B cell (primary cell): ENCODE data around the gene NFIB. TPM values are rescaled to one million over a fixed set of nuclear protein-coding genes. Genes with fewer than 3 reads are reported as not detected.

Source experiments
- ATAC-seq: fragments of 200-7000 bp; cut with Tn5 transposase; one replicate; pipeline ENCODE4 v1.10.0; 2021; ENCODE audit warnings: low read depth, mild to moderate bottlenecking, moderate number of reproducible peaks, moderate library complexity
- CTCF ChIA-PET: fragments of 350-600 bp; sonication (Branson Sonifier 250); formaldehyde crosslinking; loops from one replicate; lab custom pipeline; 2021; ENCODE audit warnings: antibody characterized with exemption, inconsistent platforms; lab: Charles Lee
- POLR2A ChIA-PET: fragments of 350-600 bp; sonication (Branson Sonifier 250); formaldehyde crosslinking; loops from one replicate; lab custom pipeline; 2021; ENCODE audit warnings: antibody characterized with exemption; lab: Charles Lee
- DNase-seq: peaks from one replicate; pipeline ENCODE4 v3.0.0; 2013
- H2AFZ ChIP-seq: 2 replicates; pipeline ENCODE4 v1.6.1; 2012; ENCODE audit warnings: mild to moderate bottlenecking, low read depth, low read length; ENCODE audit not compliant: insufficient read depth, poor library complexity, severe bottlenecking
- H3K27ac ChIP-seq, 2 donors: 1 replicate in 1 of 2; 2 replicates in 1 of 2; pipeline ENCODE4 v1.5.1; 2012 to 2013; ENCODE audit warnings: low read length in 2 of 2, mild to moderate bottlenecking in 2 of 2, moderate library complexity in 1 of 2
- H3K27me3 ChIP-seq, 4 experiments: fragments of 200-600 bp in 1 of 4; sonication (generic) in 1 of 4; replicated peaks in 1 of 4; 1 replicate in 2 of 4; 2 replicates in 2 of 4; pipeline versions ENCODE4 v1.6.1 to v1.7.0; 2013 to 2016; ENCODE audit warnings: low read length in 3 of 4, mild to moderate bottlenecking in 2 of 4, mixed read lengths in 1 of 4, moderate library complexity in 1 of 4; ENCODE audit not compliant: insufficient read depth in 4 of 4, control insufficient read depth in 3 of 4; ENCODE audit errors: control extremely low read depth in 1 of 4
- H3K36me3 ChIP-seq, 2 experiments: replicated peaks in 1 of 2; 1 replicate in 1 of 2; 2 replicates in 1 of 2; pipeline versions ENCODE4 v1.6.1 to v1.7.1; 2013; ENCODE audit warnings: low read length in 1 of 2; ENCODE audit not compliant: insufficient read depth in 2 of 2, control insufficient read depth in 1 of 2; ENCODE audit errors: control extremely low read depth in 1 of 2, extremely low read depth in 1 of 2
- H3K4me1 ChIP-seq, 2 donors: fragments of 200-600 bp in 1 of 2; sonication (generic) in 1 of 2; 1 replicate in 1 of 2; 2 replicates in 1 of 2; pipeline versions ENCODE4 v1.5.1 to v1.6.1; 2013 to 2017; ENCODE audit warnings: low read length in 2 of 2; ENCODE audit not compliant: control insufficient read depth in 2 of 2, insufficient read depth in 2 of 2
- H3K4me2 ChIP-seq: replicated peaks from 2 replicates; pipeline ENCODE3; 2012; ENCODE audit warnings: mild to moderate bottlenecking, low read depth, low read length; ENCODE audit not compliant: poor library complexity, severe bottlenecking
- H3K4me3 ChIP-seq, 5 experiments: fragments of 200-600 bp in 1 of 5; sonication (generic) in 1 of 5; 1 replicate in 3 of 5; 2 replicates in 2 of 5; pipeline versions ENCODE4 v1.5.1 to v1.7.0; 2011 to 2016; ENCODE audit warnings: low read length in 4 of 5, mild to moderate bottlenecking in 4 of 5, low read depth in 2 of 5, control low read depth in 1 of 5, moderate library complexity in 1 of 5; ENCODE audit not compliant: insufficient read depth in 1 of 5; ENCODE audit errors: control extremely low read depth in 1 of 5, extremely low read depth in 1 of 5
- H3K79me2 ChIP-seq: fragments of 200-600 bp; sonication (generic); one replicate; pipeline ENCODE4 v1.6.0; 2016; ENCODE audit warnings: low read length; ENCODE audit not compliant: control insufficient read depth, insufficient read depth
- H3K9ac ChIP-seq: fragments of 200-600 bp; sonication (generic); 2 replicates; pipeline ENCODE4 v1.6.1; 2017; ENCODE audit warnings: mild to moderate bottlenecking, low read length, moderate library complexity
- H3K9me3 ChIP-seq, 3 donors: one replicate each; pipeline versions ENCODE4 v1.6.1 to v1.7.1; 2013; ENCODE audit warnings: low read length in 2 of 3; ENCODE audit not compliant: control insufficient read depth in 2 of 3, insufficient read depth in 1 of 3; ENCODE audit errors: control extremely low read depth in 1 of 3
- H4K20me1 ChIP-seq: 2 replicates; pipeline ENCODE4 v1.6.0; 2012; ENCODE audit warnings: mild to moderate bottlenecking, low read length; ENCODE audit not compliant: insufficient read depth, control insufficient read depth, poor library complexity, severe bottlenecking
- H3K27ac Mint-ChIP-seq: one replicate; pipeline ENCODE4 v1.8.0; 2021; ENCODE audit warnings: mixed read lengths
- H3K27me3 Mint-ChIP-seq: one replicate; pipeline ENCODE4 v1.8.0; 2021; ENCODE audit warnings: mixed read lengths
- H3K4me1 Mint-ChIP-seq: one replicate; pipeline ENCODE4 v1.8.0; 2021; ENCODE audit warnings: mixed read lengths
- H3K4me3 Mint-ChIP-seq: one replicate; pipeline ENCODE4 v1.8.0; 2021; ENCODE audit warnings: mixed read lengths
- H3K9me3 Mint-ChIP-seq: one replicate; pipeline ENCODE4 v1.8.0; 2022; ENCODE audit warnings: mixed read lengths; ENCODE audit not compliant: insufficient read depth
- EZH2 ChIP-seq: IDR thresholded peaks from 2 replicates; pipeline ENCODE4 v1.6.1; 2012; ENCODE audit warnings: borderline replicate concordance, low read depth, mild to moderate bottlenecking, moderate library complexity, low read length; ENCODE audit not compliant: insufficient read depth, poor library complexity, severe bottlenecking
- WGBS: methylation state at CpG from one replicate; pipeline ENCODE4 v1.1.5; 2013; ENCODE audit warnings: missing lambda C conversion rate; ENCODE audit not compliant: insufficient coverage; 5-methylcytosine and 5-hydroxymethylcytosine counted together
- intact Hi-C: fragments of 100-400 bp; cut with micrococcal nuclease; formaldehyde crosslinking; loops from one replicate; pipeline ENCODE4 v1.10.0; 2022
- polyA plus RNA-seq: library from polyadenylated mRNA; depleted of rRNA; stranded (reverse); fragments of >200 nt; gene quantifications from 2 replicates; pipeline ENCODE4 v1.2.3, GENCODE V29; 2012
- total RNA-seq, 2 donors: library from RNA; stranded (reverse); fragments of 120-200 nt in 1 of 2; gene quantifications; 1 replicate in 1 of 2; 2 replicates in 1 of 2; pipeline versions ENCODE4 v1.2.3 to v1.2.4, GENCODE V29; 2013 to 2022
- TF ChIP-seq, protein P1 (sequence below): fragments of 200-600 bp; IDR thresholded peaks from one replicate; pipeline ENCODE4 v1.8.0; 2022; ENCODE audit warnings: antibody characterized with exemption, mild to moderate bottlenecking

Gene NFIB
- total and polyA plus RNA-seq, 2 donors (not counting 1 experiment from before 2014, with no cell fraction given): not detected

DNA sequence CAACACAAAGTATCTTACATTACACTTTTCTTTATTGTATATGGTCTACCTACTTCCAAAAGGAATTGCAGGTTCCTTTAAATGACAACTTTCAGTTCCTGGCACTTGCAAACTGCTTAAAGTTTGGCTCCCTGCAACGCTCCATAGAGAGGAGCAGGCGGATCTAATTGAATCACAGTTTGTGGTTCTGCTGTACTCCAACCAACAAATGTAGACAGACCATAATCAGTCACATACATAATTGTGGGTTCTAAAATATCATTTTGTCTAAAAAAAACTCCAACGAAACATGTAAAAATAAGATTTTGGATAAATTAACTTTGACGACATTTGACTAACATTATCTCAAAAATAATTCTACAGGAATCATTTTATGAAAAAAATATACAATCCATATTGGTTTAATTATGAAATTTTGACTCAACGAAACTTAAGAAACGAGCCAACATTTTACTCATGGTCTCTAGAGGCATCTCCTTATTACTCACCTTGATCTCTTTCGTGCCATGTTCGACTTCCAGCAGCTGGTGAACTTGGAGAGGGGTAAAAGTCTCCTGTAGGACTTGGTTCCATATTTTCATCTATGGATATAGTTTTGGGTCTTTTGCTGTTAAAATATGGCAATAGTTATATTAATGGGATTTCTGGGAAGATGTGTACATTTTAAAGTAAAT is 167.6 kb downstream of the NFIB start:
- no peaks in the 10 kb centered on the region for H3K9me3 ChIP-seq
- H3K4me3 ChIP-seq: no peak overlapping the region
- no peak for DNase-seq
- H3K4me3 Mint-ChIP-seq: no peak overlapping the region
- H3K79me2 ChIP-seq: no peaks in the 10 kb centered on the region
- CTCF ChIA-PET: no interaction called here
- H3K27me3 Mint-ChIP-seq: no peaks in the 10 kb centered on the region
- H3K4me1 ChIP-seq: no peaks in the 10 kb centered on the region
- H3K27ac ChIP-seq: no peak overlapping the region
- H4K20me1 ChIP-seq: no peaks in the 10 kb centered on the region
- ATAC-seq: no peak
- intact Hi-C loops: no loop called here
- H3K9ac ChIP-seq: no peak overlapping the region
- no peaks in the 10 kb centered on the region for H3K36me3 ChIP-seq
- no peaks in the 10 kb centered on the region for H3K9me3 Mint-ChIP-seq
- no peaks in the 10 kb centered on the region for H3K4me1 Mint-ChIP-seq
- no CpG with 5 or more reads among the region's 8 CpGs for WGBS
- H2AFZ ChIP-seq: no peak overlapping the region
- no peaks in the 10 kb centered on the region for H3K27me3 ChIP-seq
- no peak overlapping the region for H3K4me2 ChIP-seq
- H3K27ac Mint-ChIP-seq: no peak overlapping the region
- TF ChIP-seq, protein P1, sequence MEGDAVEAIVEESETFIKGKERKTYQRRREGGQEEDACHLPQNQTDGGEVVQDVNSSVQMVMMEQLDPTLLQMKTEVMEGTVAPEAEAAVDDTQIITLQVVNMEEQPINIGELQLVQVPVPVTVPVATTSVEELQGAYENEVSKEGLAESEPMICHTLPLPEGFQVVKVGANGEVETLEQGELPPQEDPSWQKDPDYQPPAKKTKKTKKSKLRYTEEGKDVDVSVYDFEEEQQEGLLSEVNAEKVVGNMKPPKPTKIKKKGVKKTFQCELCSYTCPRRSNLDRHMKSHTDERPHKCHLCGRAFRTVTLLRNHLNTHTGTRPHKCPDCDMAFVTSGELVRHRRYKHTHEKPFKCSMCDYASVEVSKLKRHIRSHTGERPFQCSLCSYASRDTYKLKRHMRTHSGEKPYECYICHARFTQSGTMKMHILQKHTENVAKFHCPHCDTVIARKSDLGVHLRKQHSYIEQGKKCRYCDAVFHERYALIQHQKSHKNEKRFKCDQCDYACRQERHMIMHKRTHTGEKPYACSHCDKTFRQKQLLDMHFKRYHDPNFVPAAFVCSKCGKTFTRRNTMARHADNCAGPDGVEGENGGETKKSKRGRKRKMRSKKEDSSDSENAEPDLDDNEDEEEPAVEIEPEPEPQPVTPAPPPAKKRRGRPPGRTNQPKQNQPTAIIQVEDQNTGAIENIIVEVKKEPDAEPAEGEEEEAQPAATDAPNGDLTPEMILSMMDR: no peak
- no peak for TF ChIP-seq EZH2
- POLR2A ChIA-PET: no interaction called here

DNA sequence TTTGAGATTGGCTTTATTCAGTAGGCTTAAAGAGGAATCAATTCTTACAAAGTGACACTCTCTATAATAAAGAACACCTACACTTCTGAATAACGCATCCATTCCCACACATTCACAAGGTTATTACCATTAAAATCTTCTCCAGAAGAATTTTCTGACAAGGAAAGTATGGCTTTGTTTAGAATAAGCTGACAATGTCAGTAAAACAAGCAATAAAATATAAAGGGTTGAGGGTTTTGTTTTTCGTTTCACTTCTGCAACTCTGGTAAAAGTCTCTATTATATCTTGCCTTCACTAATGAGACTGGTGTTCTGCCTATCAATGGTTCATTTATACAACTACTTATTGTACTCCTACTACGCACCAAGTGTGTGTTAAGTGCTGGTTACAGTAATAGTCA is 169.7 kb downstream of the NFIB start:
- DNase-seq: no peak
- H2AFZ ChIP-seq: no peak overlapping the region
- no peak for TF ChIP-seq EZH2
- TF ChIP-seq, protein P1: no peak
- no peaks in the 10 kb centered on the region for H3K27me3 Mint-ChIP-seq
- POLR2A ChIA-PET: no interaction called here
- no peak for ATAC-seq
- no peak overlapping the region for H3K4me3 Mint-ChIP-seq
- H3K36me3 ChIP-seq: no peaks in the 10 kb centered on the region
- H3K9ac ChIP-seq: no peak overlapping the region
- no peak overlapping the region for H3K4me2 ChIP-seq
- CTCF ChIA-PET: no interaction called here
- no peaks in the 10 kb centered on the region for H4K20me1 ChIP-seq
- no peak overlapping the region for H3K27ac ChIP-seq
- H3K4me1 ChIP-seq: no peaks in the 10 kb centered on the region
- intact Hi-C loops: no loop called here
- no peaks in the 10 kb centered on the region for H3K79me2 ChIP-seq
- no peak overlapping the region for H3K27ac Mint-ChIP-seq
- no peaks in the 10 kb centered on the region for H3K4me1 Mint-ChIP-seq
- no peaks in the 10 kb centered on the region for H3K9me3 ChIP-seq
- no peak overlapping the region for H3K4me3 ChIP-seq
- H3K27me3 ChIP-seq: no peaks in the 10 kb centered on the region
- no peaks in the 10 kb centered on the region for H3K9me3 Mint-ChIP-seq
- WGBS: no CpG with 5 or more reads among the region's 3 CpGs
